ENCODE results near the gene ECT2.

ECT2 gene

GRCh38 chr3:172814738-172815137 lies 64.2 kb downstream of the ECT2 start:
- no peaks in the 10 kb centered on the region for H3K4me1 ChIP-seq (ENCODE audit: insufficient read depth, poor library complexity, severe bottlenecking)
- H3K4me3 ChIP-seq (ENCODE audit: severe bottlenecking): no peak overlapping the region
- no peaks in the 10 kb centered on the region for H3K9me3 ChIP-seq (ENCODE audit: severe bottlenecking)
- TF ChIP-seq CTCF (IDR thresholded peaks at IDR 0.05; ENCODE audit: poor library complexity, severe bottlenecking): no peak
- H3K27ac ChIP-seq (ENCODE audit: poor library complexity, severe bottlenecking): no peak overlapping the region
- no peak for ATAC-seq (ENCODE audit: low read depth)
- peaks cover 100% of the 10 kb centered on the region for H3K36me3 ChIP-seq (ENCODE audit: low read depth)
- no peaks in the 10 kb centered on the region for H3K27me3 ChIP-seq (ENCODE audit: insufficient read depth, poor library complexity, severe bottlenecking)
- DNase-seq (ENCODE audit: low spot score): no peak

GRCh38 chr3:172815857-172816256 lies 65.3 kb downstream of the ECT2 start:
- DNase-seq (ENCODE audit: low spot score) (no peak), ATAC-seq (ENCODE audit: low read depth) (no peak)
- Histone ChIP-seq H3K4me3 (ENCODE audit: severe bottlenecking) (no peak overlapping the region), H3K27ac (ENCODE audit: poor library complexity, severe bottlenecking) (no peak overlapping the region), H3K9me3 (ENCODE audit: severe bottlenecking) (no peaks in the 10 kb centered on the region), H3K4me1 (ENCODE audit: insufficient read depth, poor library complexity, severe bottlenecking) (no peaks in the 10 kb centered on the region), H3K36me3 (ENCODE audit: low read depth) (peaks cover 100% of the 10 kb centered on the region), H3K27me3 (ENCODE audit: insufficient read depth, poor library complexity, severe bottlenecking) (no peaks in the 10 kb centered on the region)
- no peak for TF ChIP-seq CTCF (IDR thresholded peaks at IDR 0.05; ENCODE audit: poor library complexity, severe bottlenecking)

GRCh38 chr3:172816281-172816680 lies 65.8 kb downstream of the ECT2 start:
- H3K27me3 ChIP-seq (ENCODE audit: insufficient read depth, poor library complexity, severe bottlenecking): no peaks in the 10 kb centered on the region
- TF ChIP-seq CTCF (IDR thresholded peaks at IDR 0.05; ENCODE audit: poor library complexity, severe bottlenecking): no peak
- H3K9me3 ChIP-seq (ENCODE audit: severe bottlenecking): no peaks in the 10 kb centered on the region
- ATAC-seq (ENCODE audit: low read depth) (no peak), DNase-seq (ENCODE audit: low spot score) (no peak)
- peaks cover 100% of the 10 kb centered on the region for H3K36me3 ChIP-seq (ENCODE audit: low read depth)
- no peak overlapping the region for H3K4me3 ChIP-seq (ENCODE audit: severe bottlenecking)
- no peak overlapping the region for H3K27ac ChIP-seq (ENCODE audit: poor library complexity, severe bottlenecking)
- no peaks in the 10 kb centered on the region for H3K4me1 ChIP-seq (ENCODE audit: insufficient read depth, poor library complexity, severe bottlenecking)

DNA sequence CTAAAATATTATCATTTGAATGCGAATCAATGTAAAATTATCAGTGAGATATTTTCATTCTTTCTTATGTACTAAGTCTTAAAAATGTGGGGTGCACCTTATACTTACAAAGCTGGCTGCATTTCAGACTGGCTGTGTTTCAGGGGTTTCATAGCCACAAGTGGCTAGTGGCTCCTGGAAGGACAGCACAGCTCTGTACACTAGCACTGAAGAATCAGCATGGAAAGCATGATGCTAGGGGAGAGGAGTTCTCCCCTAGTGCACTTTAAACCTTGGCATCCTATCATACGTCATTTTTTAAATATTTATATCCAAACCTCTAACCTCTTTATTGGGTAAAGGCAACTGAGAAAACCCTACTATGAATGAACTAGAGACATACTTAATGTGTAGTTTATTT lies 66.4 kb downstream of the ECT2 start:
- Histone ChIP-seq H3K4me3 (ENCODE audit: severe bottlenecking) (no peak overlapping the region), H3K27ac (ENCODE audit: poor library complexity, severe bottlenecking) (no peak overlapping the region), H3K36me3 (ENCODE audit: low read depth) (peaks cover 98% of the 10 kb centered on the region), H3K4me1 (ENCODE audit: insufficient read depth, poor library complexity, severe bottlenecking) (no peaks in the 10 kb centered on the region), H3K27me3 (ENCODE audit: insufficient read depth, poor library complexity, severe bottlenecking) (no peaks in the 10 kb centered on the region), H3K9me3 (ENCODE audit: severe bottlenecking) (no peaks in the 10 kb centered on the region)
- ATAC-seq (ENCODE audit: low read depth) (no peak), DNase-seq (ENCODE audit: low spot score) (no peak)
- TF ChIP-seq CTCF (IDR thresholded peaks at IDR 0.05; ENCODE audit: poor library complexity, severe bottlenecking): no peak

- H3K9me3 ChIP-seq (ENCODE audit: severe bottlenecking): no peaks in the 10 kb centered on the region
- no peak overlapping the region for H3K27ac ChIP-seq (ENCODE audit: poor library complexity, severe bottlenecking)
- H3K36me3 ChIP-seq (ENCODE audit: low read depth): peaks cover 63% of the 10 kb centered on the region
- no peaks in the 10 kb centered on the region for H3K4me1 ChIP-seq (ENCODE audit: insufficient read depth, poor library complexity, severe bottlenecking)
- H3K27me3 ChIP-seq (ENCODE audit: insufficient read depth, poor library complexity, severe bottlenecking): no peaks in the 10 kb centered on the region
- no peak for DNase-seq (ENCODE audit: low spot score)
- H3K4me3 ChIP-seq (ENCODE audit: severe bottlenecking): no peak overlapping the region
- TF ChIP-seq CTCF (IDR thresholded peaks at IDR 0.05; ENCODE audit: poor library complexity, severe bottlenecking): no peak
- ATAC-seq (ENCODE audit: low read depth): no peak
Observed at GRCh38 chr3:172820492-172820891, 70.0 kb downstream of the ECT2 start.

Measured in RWPE2 (cell line).